ENCODE results near the gene KIAA0753.

GRCh38 chr17:6681671-6682070, 41.2 kb upstream of the KIAA0753 start:
- TF ChIP-seq CTCF (IDR thresholded peaks at IDR 0.05; ENCODE audit: low read depth, low read length): no peak
- TF ChIP-seq EZH2phosphoT487 (IDR thresholded peaks at IDR 0.05; ENCODE audit: low read depth): no peak
